RWPE2 (cell line): Measurements from ENCODE around the gene MYRF.

Experiments used
- ATAC-seq: fragments of 200-7000 bp; cut with Tn5 transposase; 3 replicates; pipeline ENCODE4 v1.9.1; 2021; ENCODE audit warnings: low read depth
- DNase-seq: peaks from one replicate; pipeline ENCODE4 v3.0.0-alpha.2; 2020; ENCODE audit warnings: low spot score
- H3K27ac ChIP-seq: fragments of 450-650 bp; 2 replicates; pipeline ENCODE4 v1.5.1; 2017; ENCODE audit warnings: mild to moderate bottlenecking; ENCODE audit not compliant: poor library complexity, severe bottlenecking
- H3K27me3 ChIP-seq: fragments of 250-450 bp; sonication (Bioruptor Pico); 2 replicates; pipeline ENCODE4 v1.5.1; 2021; ENCODE audit warnings: mild to moderate bottlenecking, moderate library complexity; ENCODE audit not compliant: insufficient read depth, poor library complexity, severe bottlenecking
- H3K36me3 ChIP-seq: fragments of 250-450 bp; sonication (Bioruptor Pico); 2 replicates; pipeline ENCODE4 v1.5.1; 2020; ENCODE audit warnings: low read depth, mild to moderate bottlenecking, moderate library complexity
- H3K4me1 ChIP-seq: fragments of 250-450 bp; sonication (Bioruptor Pico); 2 replicates; pipeline ENCODE4 v1.5.1; 2021; ENCODE audit warnings: mild to moderate bottlenecking, moderate library complexity; ENCODE audit not compliant: insufficient read depth, poor library complexity, severe bottlenecking
- H3K4me3 ChIP-seq: fragments of 250-450 bp; sonication (Bioruptor Pico); 2 replicates; pipeline ENCODE4 v1.5.1; 2021; ENCODE audit warnings: mild to moderate bottlenecking, moderate library complexity; ENCODE audit not compliant: severe bottlenecking
- H3K9me3 ChIP-seq: fragments of 250-450 bp; sonication (Bioruptor Pico); 2 replicates; pipeline ENCODE4 v1.5.1; 2021; ENCODE audit warnings: mild to moderate bottlenecking, moderate library complexity; ENCODE audit not compliant: severe bottlenecking
- CTCF ChIP-seq: fragments of 450-650 bp; IDR thresholded peaks from one replicate; pipeline ENCODE4 v1.5.1; 2017; ENCODE audit warnings: mild to moderate bottlenecking, moderate library complexity; ENCODE audit not compliant: poor library complexity, severe bottlenecking

The MYRF gene

DNA sequence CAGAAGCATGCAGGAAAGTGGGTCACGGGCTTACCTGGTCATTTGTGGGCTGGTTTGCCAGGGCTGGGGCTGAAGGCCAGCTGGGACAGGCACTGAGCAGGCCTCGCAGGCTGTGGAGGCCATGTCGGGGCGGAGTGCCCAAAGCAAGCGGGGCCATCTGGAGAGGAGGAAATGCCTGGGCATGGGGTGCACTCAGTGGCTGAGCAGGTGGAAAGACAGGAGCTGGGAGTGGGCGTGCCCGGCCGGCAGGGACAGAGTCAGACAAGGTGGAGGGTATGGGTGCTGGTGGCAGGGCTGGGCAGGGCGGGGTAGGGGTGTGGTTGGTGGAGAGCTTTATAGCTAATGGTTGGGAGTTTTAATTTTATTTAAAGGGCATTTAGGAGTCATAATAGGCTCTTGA, 44.9 kb upstream of the MYRF start:
- Histone ChIP-seq H3K27me3 (no peaks in the 10 kb centered on the region), H3K4me1 (no peaks in the 10 kb centered on the region), H3K27ac (no peak overlapping the region), H3K36me3 (no peaks in the 10 kb centered on the region), H3K9me3 (no peaks in the 10 kb centered on the region), H3K4me3 (no peak overlapping the region)
- DNase-seq (no peak), ATAC-seq (no peak)
- TF ChIP-seq CTCF = no peak

DNA sequence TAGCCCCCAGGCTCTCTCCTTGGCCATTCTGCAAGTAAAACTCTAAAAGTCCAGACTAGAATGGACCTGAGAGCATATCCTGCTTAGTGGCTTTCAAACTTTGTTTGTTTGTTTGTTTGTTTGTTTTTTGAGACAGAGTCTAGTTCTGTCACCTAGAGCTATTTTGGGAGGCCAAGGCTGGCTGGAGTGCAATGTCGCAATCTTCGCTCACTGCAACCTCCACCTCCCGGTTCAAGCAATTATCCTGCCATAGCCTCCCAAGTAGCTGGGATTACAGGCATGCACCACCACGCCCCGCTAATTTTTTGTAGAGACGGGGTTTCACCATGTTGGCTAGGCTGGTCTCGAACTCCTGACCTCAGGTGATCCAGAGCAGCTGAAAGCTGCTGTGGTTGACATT, 43.3 kb upstream of the MYRF start:
- H3K27me3 ChIP-seq = no peaks in the 10 kb centered on the region
- DNase-seq = no peak
- H3K36me3 ChIP-seq = no peaks in the 10 kb centered on the region
- H3K27ac ChIP-seq = no peak overlapping the region
- H3K4me3 ChIP-seq = no peak overlapping the region
- no peaks in the 10 kb centered on the region for H3K9me3 ChIP-seq
- TF ChIP-seq CTCF = no peak
- no peak for ATAC-seq
- no peaks in the 10 kb centered on the region for H3K4me1 ChIP-seq

GRCh38 chr11:61709572-61709971, 42.9 kb upstream of the MYRF start:
- H3K4me3 ChIP-seq = no peak overlapping the region
- no peak for TF ChIP-seq CTCF
- DNase-seq = no peak
- no peaks in the 10 kb centered on the region for H3K9me3 ChIP-seq
- no peaks in the 10 kb centered on the region for H3K36me3 ChIP-seq
- ATAC-seq = no peak
- H3K27ac ChIP-seq = no peak overlapping the region
- no peaks in the 10 kb centered on the region for H3K27me3 ChIP-seq
- H3K4me1 ChIP-seq = no peaks in the 10 kb centered on the region

DNA sequence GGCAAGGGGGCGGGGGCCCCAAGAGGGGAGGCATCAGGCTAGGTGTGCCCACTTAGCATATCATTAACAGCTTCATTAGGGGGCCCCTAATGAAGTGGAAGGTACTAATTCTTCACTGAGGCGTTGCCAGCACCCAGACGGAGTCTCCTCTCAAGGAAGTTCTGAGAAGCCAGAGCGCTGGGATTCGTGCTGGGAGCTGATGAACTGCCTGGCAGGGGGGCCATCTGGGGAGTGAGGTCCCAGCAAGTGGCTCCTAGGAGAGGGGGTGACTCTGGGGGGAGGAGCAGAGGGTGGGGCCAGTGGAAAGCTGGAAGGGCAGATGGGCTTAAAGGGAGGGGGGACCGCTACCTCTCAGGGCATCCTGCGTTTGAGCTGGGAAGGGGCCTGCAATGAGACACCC, 42.4 kb upstream of the MYRF start:
- Histone ChIP-seq H3K9me3 (no peaks in the 10 kb centered on the region), H3K27me3 (no peaks in the 10 kb centered on the region), H3K4me3 (no peak overlapping the region), H3K4me1 (no peaks in the 10 kb centered on the region), H3K27ac (no peak overlapping the region), H3K36me3 (no peaks in the 10 kb centered on the region)
- no peak for ATAC-seq
- TF ChIP-seq CTCF = no peak
- DNase-seq = no peak

DNA sequence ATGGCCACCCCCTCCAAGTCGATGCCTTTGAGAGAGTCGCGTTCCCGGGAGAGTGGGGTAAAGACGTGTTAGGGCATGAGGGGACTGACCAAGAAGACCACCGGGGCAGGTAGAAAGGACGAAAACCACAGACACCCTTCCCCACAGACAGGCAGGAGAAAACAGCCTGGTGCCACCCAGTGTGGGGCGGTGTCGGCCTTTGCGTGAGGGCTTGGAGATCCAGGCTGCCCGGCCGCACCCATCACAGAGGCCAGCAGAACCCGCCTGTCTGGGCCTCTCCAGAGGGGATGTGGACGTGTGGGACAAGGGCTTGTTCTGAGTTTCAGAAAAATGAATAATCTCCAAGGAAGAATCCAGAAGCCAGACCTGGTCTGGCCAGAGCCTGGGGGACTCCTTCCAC, 41.4 kb upstream of the MYRF start:
- Histone ChIP-seq H3K36me3 (no peaks in the 10 kb centered on the region), H3K27me3 (no peaks in the 10 kb centered on the region), H3K9me3 (no peaks in the 10 kb centered on the region), H3K4me1 (no peaks in the 10 kb centered on the region), H3K4me3 (no peak overlapping the region), H3K27ac (no peak overlapping the region)
- TF ChIP-seq CTCF = no peak
- DNase-seq = no peak
- no peak for ATAC-seq
